ENCODE results near the gene WRAP73. TPM values are rescaled to one million over a fixed set of nuclear protein-coding genes. Genes with fewer than 3 reads are reported as not detected.

WRAP73 gene
- total RNA-seq, 4 donors from 2014 or later = 19.7 to 30.4 (median 25.5) TPM

GRCh38 chr1:3628445-3628844 lies 21.5 kb downstream of the WRAP73 start:
- Histone ChIP-seq H3K27me3 (no peaks in the 10 kb centered on the region), H3K36me3 (peaks cover 0 to 18% (median 8%) of the 10 kb centered on the region in 4 donors), H3K27ac (no peak overlapping the region), H3K4me3 (no peak overlapping the region), H3K9me3 (no peaks in the 10 kb centered on the region), H3K4me1 (peaks cover 10 to 16% (median 15%) of the 10 kb centered on the region in 4 donors)
- intact Hi-C loops (cut with DNase I; ENCODE audit: low total_unique reads) = loop anchor here (10.0 kb wide), 1 partner anchor 1434 kb away; the partner anchor contains the start of gene FAAP20
- DNase-seq = no peak
- in situ Hi-C loops (cut with MboI; ENCODE audit: low pct_ligation_motif_present in 1 of 4, low pct_unique_long_range_greater_than_20kb in 1 of 4, low sequenced_read_pairs in 3 of 4) = loop anchor here in 1 of 4 donors (10.0 kb wide), 1 partner anchor 144 kb away; no protein-coding TSS in a partner anchor
- TF ChIP-seq POLR2A (IDR thresholded peaks at IDR 0.05) (no peak), POLR2AphosphoS5 (IDR thresholded peaks at IDR 0.05) (no peak), EP300 (IDR thresholded peaks at IDR 0.05; ENCODE audit: low read depth) (no peak), CTCF (IDR thresholded peaks at IDR 0.05) (no peak)
- 80 to 84% methylated on average over 1 to 10 of the region's 10 CpGs for WGBS, 2 donors (ENCODE audit: low coverage in 1 of 2)

GRCh38 chr1:3627515-3628253 lies 22.2 kb downstream of the WRAP73 start:
- peaks cover 0 to 18% (median 8%) of the 10 kb centered on the region in 4 donors for H3K36me3 ChIP-seq
- 89 to 93% methylated on average over 6 to 26 of the region's 26 CpGs for WGBS, 2 donors (ENCODE audit: low coverage in 1 of 2)
- H3K9me3 ChIP-seq = no peaks in the 10 kb centered on the region
- no peak for TF ChIP-seq CTCF (IDR thresholded peaks at IDR 0.05)
- peaks cover 15 to 23% (median 23%) of the 10 kb centered on the region in 4 donors for H3K4me1 ChIP-seq
- H3K4me3 ChIP-seq = no peak overlapping the region
- in situ Hi-C loops (cut with MboI; ENCODE audit: low pct_ligation_motif_present in 1 of 4, low pct_unique_long_range_greater_than_20kb in 1 of 4, low sequenced_read_pairs in 3 of 4) = loop anchor here in 1 of 4 donors (10.0 kb wide), 1 partner anchor 143 kb away; no protein-coding TSS in a partner anchor
- no peak overlapping the region for H3K27ac ChIP-seq
- no peaks in the 10 kb centered on the region for H3K27me3 ChIP-seq
- DNase-seq = no peak
- intact Hi-C loops (cut with DNase I; ENCODE audit: low total_unique reads) = loop anchor here (10.0 kb wide), 1 partner anchor 1433 kb away; the partner anchor contains the start of gene FAAP20

GRCh38 chr1:3626025-3626424 lies 23.9 kb downstream of the WRAP73 start:
- TF ChIP-seq POLR2AphosphoS5 (IDR thresholded peaks at IDR 0.05) (no peak), EP300 (IDR thresholded peaks at IDR 0.05; ENCODE audit: low read depth) (no peak), POLR2A (IDR thresholded peaks at IDR 0.05) (no peak), CTCF (IDR thresholded peaks at IDR 0.05) (no peak)
- H3K4me1 ChIP-seq = peaks cover 15 to 27% (median 23%) of the 10 kb centered on the region in 4 donors
- no peak for DNase-seq
- H3K27me3 ChIP-seq = no peaks in the 10 kb centered on the region
- peaks cover 0 to 18% (median 8%) of the 10 kb centered on the region in 4 donors for H3K36me3 ChIP-seq
- peak overlapping the region; percentile 82 to 94 (median 92) for H3K27ac ChIP-seq
- in situ Hi-C loops (cut with MboI; ENCODE audit: low pct_ligation_motif_present in 1 of 4, low pct_unique_long_range_greater_than_20kb in 1 of 4, low sequenced_read_pairs in 3 of 4) (loop anchor here in 1 of 4 donors (10.0 kb wide), 1 partner anchor 141 kb away; no protein-coding TSS in a partner anchor), intact Hi-C loops (cut with DNase I; ENCODE audit: low total_unique reads) (loop anchor here (10.0 kb wide), 1 partner anchor 1431 kb away; the partner anchor contains the start of gene FAAP20)
- H3K4me3 ChIP-seq = peak overlapping the region in 3 of 4 donors; percentile 78 to 98 (median 90)
- no peaks in the 10 kb centered on the region for H3K9me3 ChIP-seq
- WGBS, 2 donors (ENCODE audit: low coverage in 1 of 2) = 67 to 82% methylated on average over 4 of the region's 4 CpGs

GRCh38 chr1:3625151-3625907 lies 24.6 kb downstream of the WRAP73 start:
- H3K27ac ChIP-seq = peak overlapping the region; percentile 82 to 94 (median 92)
- intact Hi-C loops (cut with DNase I; ENCODE audit: low total_unique reads) = loop anchor here (10.0 kb wide), 1 partner anchor 1431 kb away; the partner anchor contains the start of gene FAAP20
- 2% methylated on average over 43 of the region's 71 CpGs; no CpG with 5 or more reads in 1 of the 2 donors for WGBS, 2 donors (ENCODE audit: low coverage in 1 of 2)

More at GRCh38 chr1:3625151-3625907, 24.6 kb downstream of the WRAP73 start:
- peak; percentile 79 for TF ChIP-seq POLR2A (IDR thresholded peaks at IDR 0.05)
- TF ChIP-seq EP300 (IDR thresholded peaks at IDR 0.05; ENCODE audit: low read depth) = no peak
- no peak for TF ChIP-seq CTCF (IDR thresholded peaks at IDR 0.05)
- TF ChIP-seq POLR2AphosphoS5 (IDR thresholded peaks at IDR 0.05) = peak; percentile 47 to 72 (median 60)
- H3K4me1 ChIP-seq = peaks cover 15 to 27% (median 24%) of the 10 kb centered on the region in 4 donors
- peaks cover 0 to 18% (median 8%) of the 10 kb centered on the region in 4 donors for H3K36me3 ChIP-seq
- no peaks in the 10 kb centered on the region for H3K9me3 ChIP-seq
- peak overlapping the region; percentile 78 to 98 (median 90) for H3K4me3 ChIP-seq
- DNase-seq = peak; percentile 72
- H3K27me3 ChIP-seq = no peaks in the 10 kb centered on the region
- in situ Hi-C loops (cut with MboI; ENCODE audit: low pct_ligation_motif_present in 1 of 4, low pct_unique_long_range_greater_than_20kb in 1 of 4, low sequenced_read_pairs in 3 of 4) = loop anchor here in 1 of 4 donors (10.0 kb wide), 1 partner anchor 141 kb away; no protein-coding TSS in a partner anchor

Measured in transverse colon (tissue), 4 donors.